GM21528 (cell line): Measurements from ENCODE around the gene ZGPAT.

Experiments used
- ATAC-seq: cut with Tn5 transposase; IDR thresholded peaks from one replicate; pipeline ENCODE4 v1.9.1; 2021; ENCODE audit warnings: mild to moderate bottlenecking, moderate library complexity; ENCODE audit not compliant: unreplicated experiment, low FRiP score

Gene ZGPAT

GRCh38 chr20:63691711-63692435, 16.0 kb upstream of the ZGPAT start:
- no peak for ATAC-seq

DNA sequence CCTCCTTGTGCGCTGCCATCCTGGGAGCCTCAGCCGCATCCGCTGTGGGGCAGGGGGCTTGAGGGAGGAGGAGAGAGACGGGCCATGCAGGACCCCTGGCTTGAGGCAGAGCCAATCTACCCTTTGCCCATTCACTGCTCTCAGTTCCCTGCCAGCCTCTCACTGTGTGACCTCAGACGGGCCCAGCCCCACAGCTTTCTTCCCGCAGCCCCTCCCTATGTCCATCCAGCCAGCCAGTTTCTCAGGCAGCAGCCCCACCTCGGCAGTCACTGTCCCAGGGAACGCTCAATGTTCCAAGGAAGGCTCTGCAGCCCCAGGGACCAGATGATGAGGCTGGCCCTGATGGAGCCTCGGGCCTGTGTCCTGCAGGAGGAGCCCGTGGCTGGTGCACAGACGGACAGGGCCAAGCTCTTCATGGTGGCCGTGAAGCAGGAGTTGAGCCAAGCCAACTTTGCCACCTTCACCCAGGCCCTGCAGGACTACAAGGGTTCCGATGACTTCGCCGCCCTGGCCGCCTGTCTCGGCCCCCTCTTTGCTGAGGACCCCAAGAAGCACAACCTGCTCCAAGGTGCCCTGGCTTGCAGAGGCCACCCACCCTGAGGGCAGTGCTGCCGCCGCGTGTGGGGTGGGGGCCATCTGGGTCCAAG, 15.3 kb upstream of the ZGPAT start:
- no peak for ATAC-seq

DNA sequence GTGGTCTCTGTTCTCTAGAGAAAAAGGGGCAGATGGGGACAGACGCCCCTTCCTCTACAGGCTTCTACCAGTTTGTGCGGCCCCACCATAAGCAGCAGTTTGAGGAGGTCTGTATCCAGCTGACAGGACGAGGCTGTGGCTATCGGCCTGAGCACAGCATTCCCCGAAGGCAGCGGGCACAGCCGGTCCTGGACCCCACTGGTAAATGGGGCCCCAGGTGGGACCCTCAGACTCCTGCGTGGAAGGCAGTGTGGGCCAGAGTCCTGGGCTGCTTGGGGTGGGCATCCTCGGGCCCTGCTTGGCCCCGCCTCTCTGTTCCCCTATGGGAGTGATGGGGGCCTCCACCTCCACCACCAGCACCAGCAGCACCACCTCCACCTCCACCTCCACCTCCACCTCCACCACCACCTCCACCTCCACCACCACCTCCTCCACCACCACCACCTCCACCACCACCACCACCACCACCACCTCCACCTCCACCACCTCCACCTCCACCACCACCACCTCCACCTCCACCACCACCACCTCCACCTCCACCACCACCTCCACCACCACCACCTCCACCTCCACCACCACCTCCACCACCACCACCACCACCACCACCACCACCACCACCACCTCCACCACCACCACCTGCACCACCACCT, 14.6 kb upstream of the ZGPAT start:
- no peak for ATAC-seq

- ATAC-seq: no peak
These were observed 13.9 kb upstream of the ZGPAT start for GRCh38 chr20:63693733-63694583.

- ATAC-seq: no peak
These were observed 13.0 kb upstream of the ZGPAT start for GRCh38 chr20:63694584-63695423.

GRCh38 chr20:63695424-63696305, 12.2 kb upstream of the ZGPAT start:
- ATAC-seq: no peak

- no peak for ATAC-seq
These were observed 11.6 kb upstream of the ZGPAT start for GRCh38 chr20:63696306-63696627.

- ATAC-seq: no peak
These were observed 11.0 kb upstream of the ZGPAT start, which contains the start of gene TNFRSF6B for GRCh38 chr20:63696628-63697356. Gene TNFRSF6B, plus strand, starts transcription at chr20:63696652. Its CDS starts 116 bp downstream, at chr20:63696768.

- no peak for ATAC-seq
These were observed 10.4 kb upstream of the ZGPAT start for GRCh38 chr20:63697357-63697867.

DNA sequence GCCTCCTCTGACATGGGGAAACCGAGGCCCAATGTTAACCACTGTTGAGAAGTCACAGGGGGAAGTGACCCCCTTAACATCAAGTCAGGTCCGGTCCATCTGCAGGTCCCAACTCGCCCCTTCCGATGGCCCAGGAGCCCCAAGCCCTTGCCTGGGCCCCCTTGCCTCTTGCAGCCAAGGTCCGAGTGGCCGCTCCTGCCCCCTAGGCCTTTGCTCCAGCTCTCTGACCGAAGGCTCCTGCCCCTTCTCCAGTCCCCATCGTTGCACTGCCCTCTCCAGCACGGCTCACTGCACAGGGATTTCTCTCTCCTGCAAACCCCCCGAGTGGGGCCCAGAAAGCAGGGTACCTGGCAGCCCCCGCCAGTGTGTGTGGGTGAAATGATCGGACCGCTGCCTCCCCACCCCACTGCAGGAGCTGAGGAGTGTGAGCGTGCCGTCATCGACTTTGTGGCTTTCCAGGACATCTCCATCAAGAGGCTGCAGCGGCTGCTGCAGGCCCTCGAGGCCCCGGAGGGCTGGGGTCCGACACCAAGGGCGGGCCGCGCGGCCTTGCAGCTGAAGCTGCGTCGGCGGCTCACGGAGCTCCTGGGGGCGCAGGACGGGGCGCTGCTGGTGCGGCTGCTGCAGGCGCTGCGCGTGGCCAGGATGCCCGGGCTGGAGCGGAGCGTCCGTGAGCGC, 9.8 kb upstream of the ZGPAT start:
- ATAC-seq: no peak

DNA sequence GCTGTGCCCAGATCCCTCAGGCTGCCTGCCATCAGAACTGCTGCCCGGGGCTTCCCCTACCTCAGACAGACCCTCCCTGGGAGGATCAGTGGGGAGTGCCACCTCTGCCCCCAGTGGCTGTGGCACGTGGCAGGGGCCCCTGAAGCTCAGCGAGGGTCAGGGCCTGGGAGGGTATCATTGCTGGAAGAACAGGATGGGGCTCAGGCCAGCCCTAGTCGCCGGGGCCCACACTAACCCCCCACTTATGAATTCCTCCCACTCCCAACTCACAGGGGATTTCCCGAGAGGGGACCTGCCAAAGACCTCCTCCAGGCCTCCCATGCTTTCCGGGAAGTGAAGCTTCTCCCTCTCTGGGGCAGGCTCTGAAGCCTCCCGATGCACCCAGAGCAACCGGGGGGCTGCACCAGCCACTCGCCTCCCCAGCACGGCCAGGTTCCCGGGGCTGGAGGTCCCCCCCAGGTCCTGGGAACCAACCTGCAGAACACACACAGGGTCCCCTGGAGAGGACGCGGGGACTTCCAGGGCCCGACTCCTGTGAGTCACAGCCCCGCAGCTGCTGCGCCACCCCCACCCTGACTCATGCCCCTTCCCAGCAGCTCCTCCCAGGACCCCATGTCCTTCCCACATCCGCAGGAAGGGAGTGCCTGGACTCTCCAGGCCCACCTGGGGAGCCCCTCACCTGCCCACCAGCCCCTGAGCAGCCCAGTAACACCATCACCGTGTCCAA, 8.9 kb upstream of the ZGPAT start:
- no peak for ATAC-seq

DNA sequence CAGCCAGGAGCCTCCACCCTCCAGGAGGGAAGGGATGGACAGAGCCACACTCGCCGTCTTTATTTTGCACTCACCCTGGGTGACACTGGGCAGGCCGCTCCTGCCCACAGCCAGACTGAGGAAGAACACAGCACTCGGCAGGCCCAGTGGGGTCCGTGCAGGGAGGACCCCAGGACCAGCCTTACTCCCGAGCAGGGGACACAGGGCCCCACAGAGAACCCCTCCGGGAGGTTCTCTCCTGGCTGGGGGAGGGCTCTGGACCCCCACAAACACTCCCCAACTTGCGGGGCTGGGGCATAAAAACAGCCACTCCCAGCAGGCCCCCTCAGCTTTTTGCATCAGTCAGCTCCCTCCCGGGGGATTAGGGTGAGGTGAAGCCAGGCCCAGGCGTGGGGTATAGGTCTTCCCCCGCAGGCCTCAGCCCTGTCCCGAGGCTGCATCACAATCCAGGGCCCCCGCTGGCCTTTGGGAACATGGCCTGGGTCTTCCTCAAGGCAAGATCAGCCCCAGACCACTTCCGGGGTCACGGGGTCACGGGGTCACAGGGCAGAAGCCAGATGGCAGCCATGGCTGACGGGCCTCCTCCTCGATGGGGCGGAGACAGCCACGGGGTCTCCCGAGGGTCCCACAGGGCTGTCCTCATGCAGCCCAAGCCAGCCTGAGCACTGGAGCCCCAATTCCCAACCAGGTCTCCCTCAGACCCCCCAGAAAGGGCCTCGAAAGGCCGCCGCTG, 8.2 kb upstream of the ZGPAT start:
- ATAC-seq: no peak

- no peak for ATAC-seq
These were observed 7.4 kb upstream of the ZGPAT start for GRCh38 chr20:63700199-63701050.

GRCh38 chr20:63701051-63701328, 6.8 kb upstream of the ZGPAT start:
- ATAC-seq: no peak

DNA sequence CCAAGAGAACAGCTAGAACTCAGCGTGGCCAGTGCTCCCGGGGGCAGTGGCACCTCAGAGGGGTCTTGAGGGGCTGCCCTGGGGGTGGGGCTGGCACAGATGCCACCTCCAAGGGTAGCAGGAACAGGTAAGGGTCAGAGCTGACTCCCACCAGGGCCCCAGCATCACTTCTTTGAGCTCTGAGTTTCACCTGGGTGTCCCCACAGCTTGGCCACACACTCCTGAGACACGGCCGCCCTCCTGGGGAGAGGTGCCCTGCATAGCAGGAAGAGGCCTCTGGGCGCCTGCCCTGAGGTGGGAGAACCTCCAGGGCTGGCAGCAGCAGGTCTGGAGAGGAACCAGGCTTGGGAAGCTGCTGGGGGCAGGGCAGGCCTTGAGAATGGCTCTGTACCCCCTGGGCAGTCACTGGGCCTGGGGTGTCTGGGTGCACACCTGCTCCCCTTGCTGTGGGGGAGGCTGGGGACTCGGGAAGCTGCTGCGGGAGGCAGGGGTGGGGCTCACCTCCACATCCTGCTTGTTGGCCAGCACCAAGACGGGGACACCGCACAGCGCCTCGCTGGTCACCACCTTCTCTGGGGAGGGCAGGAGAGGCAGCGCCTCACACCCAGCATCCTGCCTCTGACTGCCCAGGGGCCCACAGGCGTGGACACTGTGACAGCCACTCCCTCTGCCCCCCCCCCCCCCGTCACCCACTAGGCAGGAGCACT, 6.4 kb upstream of the ZGPAT start:
- ATAC-seq: no peak
